OCI-LY3 (cell line): ENCODE measurements around the gene HCFC1.

Experiments
- H2AFZ ChIP-seq: fragments of 200-600, 300-600 bp; shearing (Covaris generic); 2 replicates; pipeline ENCODE4 v1.6.0; 2014; ENCODE audit warnings: antibody characterized with exemption, low read depth, low read length
- H3K27ac ChIP-seq: fragments of 200-600, 300-600 bp; sonication (generic); 2 replicates; pipeline ENCODE4 v1.5.1; 2014; ENCODE audit warnings: mild to moderate bottlenecking, low read length, moderate library complexity, mixed read lengths
- H3K27me3 ChIP-seq: fragments of 200-600, 300-600 bp; sonication (generic); 2 replicates; pipeline ENCODE4 v1.6.1; 2014; ENCODE audit warnings: low read depth, low read length, mixed read lengths
- H3K36me3 ChIP-seq: fragments of 200-600, 300-600 bp; sonication (generic); replicated peaks from 2 replicates; pipeline ENCODE3; 2014; ENCODE audit warnings: low read depth, low read length, mixed read lengths
- H3K4me1 ChIP-seq: fragments of 300-600, 200-600 bp; sonication (generic); 2 replicates; pipeline ENCODE4 v1.6.1; 2014; ENCODE audit warnings: low read length, mixed read lengths
- H3K4me2 ChIP-seq: fragments of 200-600, 300-600 bp; sonication (generic); 2 replicates; pipeline ENCODE4 v1.6.1; 2014; ENCODE audit warnings: low read length, mixed read lengths
- H3K4me3 ChIP-seq: fragments of 300-600, 200-600 bp; sonication (generic); 2 replicates; pipeline ENCODE4 v1.5.1; 2014; ENCODE audit warnings: antibody characterized with exemption, mild to moderate bottlenecking, low read length, moderate library complexity
- H3K79me2 ChIP-seq: fragments of 300-600, 200-600 bp; shearing (Covaris generic); 2 replicates; pipeline ENCODE4 v1.6.1; 2014; ENCODE audit warnings: mild to moderate bottlenecking, low read length, mixed read lengths
- H3K9ac ChIP-seq: fragments of 300-600, 200-600 bp; shearing (Covaris generic); 2 replicates; pipeline ENCODE4 v1.6.0; 2014; ENCODE audit warnings: mild to moderate bottlenecking, low read length, moderate library complexity
- H3K9me3 ChIP-seq: fragments of 200-600, 300-600 bp; shearing (Covaris generic); 2 replicates; pipeline ENCODE4 v1.6.1; 2014; ENCODE audit warnings: low read length, mixed read lengths; ENCODE audit not compliant: insufficient read depth
- H4K20me1 ChIP-seq: fragments of 200-600, 300-600 bp; sonication (generic); 2 replicates; pipeline ENCODE4 v1.6.1; 2016; ENCODE audit warnings: low read length, mixed read lengths; ENCODE audit not compliant: insufficient read depth
- CTCF ChIP-seq: fragments of 200-600, 300-600 bp; sonication (generic); IDR thresholded peaks from 2 replicates; pipeline ENCODE4 v1.5.1; 2014; ENCODE audit warnings: antibody characterized with exemption, low read length, low read depth
- EZH2phosphoT487 ChIP-seq: fragments of 200-600 bp; shearing (Covaris generic); IDR thresholded peaks from 2 replicates; pipeline ENCODE4 v1.6.1; 2018; ENCODE audit warnings: antibody characterized with exemption, mixed run types, low read depth

HCFC1 gene

GRCh38 chrX:153959649-153960048 lies 12.0 kb downstream of the HCFC1 start:
- Histone ChIP-seq H3K9me3 (no peaks in the 10 kb centered on the region), H3K4me3 (no peak overlapping the region), H3K9ac (no peak overlapping the region), H2AFZ (no peak overlapping the region), H4K20me1 (peaks cover 9% of the 10 kb centered on the region), H3K27me3 (no peaks in the 10 kb centered on the region), H3K27ac (no peak overlapping the region), H3K4me1 (no peaks in the 10 kb centered on the region), H3K36me3 (peaks cover 23% of the 10 kb centered on the region), H3K79me2 (peaks cover 24% of the 10 kb centered on the region), H3K4me2 (no peak overlapping the region)
- TF ChIP-seq EZH2phosphoT487: no peak
- TF ChIP-seq CTCF: no peak

DNA sequence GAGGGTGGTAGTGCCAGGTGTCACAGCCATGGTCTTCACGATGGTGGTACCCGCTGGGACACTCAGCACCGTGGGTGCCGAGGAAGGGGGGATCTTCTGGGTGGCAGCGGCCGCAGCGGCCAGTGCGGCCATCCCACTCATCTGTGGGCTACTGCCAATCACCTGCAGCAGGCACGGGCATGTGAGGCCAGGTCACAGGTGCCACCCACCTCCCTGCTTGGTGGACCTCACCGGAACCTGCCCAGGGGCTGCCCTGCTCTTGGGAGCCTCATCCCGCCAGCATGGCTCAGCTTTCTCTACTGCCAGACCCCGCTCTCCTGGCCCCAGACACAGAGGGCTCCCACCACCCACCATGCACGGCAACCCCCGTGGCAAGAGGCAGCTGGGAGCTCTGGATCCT lies 13.0 kb downstream of the HCFC1 start:
- H3K9me3 ChIP-seq: no peaks in the 10 kb centered on the region
- TF ChIP-seq CTCF: no peak
- no peak for TF ChIP-seq EZH2phosphoT487
- H3K4me3 ChIP-seq: no peak overlapping the region
- H3K4me1 ChIP-seq: peaks cover under 1% of the 10 kb centered on the region; the same call in 1 of the 2 replicates
- no peak overlapping the region for H3K27ac ChIP-seq
- H3K9ac ChIP-seq: no peak overlapping the region
- H3K4me2 ChIP-seq: no peak overlapping the region
- H2AFZ ChIP-seq: no peak overlapping the region
- H3K27me3 ChIP-seq: no peaks in the 10 kb centered on the region
- peaks cover 32% of the 10 kb centered on the region for H3K36me3 ChIP-seq
- peaks cover 13% of the 10 kb centered on the region for H3K79me2 ChIP-seq
- no peaks in the 10 kb centered on the region for H4K20me1 ChIP-seq

DNA sequence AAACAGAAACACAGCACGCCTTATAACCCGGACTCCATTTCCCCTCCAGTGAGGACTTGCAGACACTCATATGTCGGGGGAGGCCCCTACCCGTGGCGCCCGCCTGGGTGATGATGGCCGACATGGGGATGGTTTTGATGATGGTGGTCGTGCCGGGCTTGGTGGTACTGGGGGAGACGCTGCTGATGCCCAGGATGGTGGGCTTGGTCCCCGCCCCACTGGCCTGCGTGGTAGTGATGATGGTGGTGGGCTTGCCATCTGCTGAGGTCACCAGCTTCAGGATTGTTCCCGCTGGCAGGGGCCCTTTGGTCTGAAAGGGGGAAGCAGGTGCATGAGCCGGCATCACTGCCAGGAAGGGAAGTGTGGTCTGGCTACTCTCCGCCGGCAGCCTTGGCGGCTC lies 14.4 kb downstream of the HCFC1 start:
- H3K9ac ChIP-seq: no peak overlapping the region
- no peak overlapping the region for H3K4me3 ChIP-seq
- no peaks in the 10 kb centered on the region for H4K20me1 ChIP-seq
- no peak overlapping the region for H3K27ac ChIP-seq
- H3K9me3 ChIP-seq: no peaks in the 10 kb centered on the region
- H3K4me2 ChIP-seq: no peak overlapping the region
- H3K36me3 ChIP-seq: peaks cover 34% of the 10 kb centered on the region
- no peaks in the 10 kb centered on the region for H3K27me3 ChIP-seq
- peaks cover 8% of the 10 kb centered on the region for H3K4me1 ChIP-seq
- H3K79me2 ChIP-seq: peaks cover 8% of the 10 kb centered on the region; the same call in 1 of the 2 replicates
- TF ChIP-seq CTCF (no peak), EZH2phosphoT487 (no peak)
- H2AFZ ChIP-seq: no peak overlapping the region

- Histone ChIP-seq H3K36me3 (peaks cover 39% of the 10 kb centered on the region), H3K9me3 (no peaks in the 10 kb centered on the region), H3K4me2 (no peak overlapping the region), H3K27ac (no peak overlapping the region), H3K4me3 (no peak overlapping the region), H3K27me3 (no peaks in the 10 kb centered on the region), H4K20me1 (no peaks in the 10 kb centered on the region), H2AFZ (no peak overlapping the region), H3K79me2 (peaks cover 8% of the 10 kb centered on the region; the same call in 1 of the 2 replicates), H3K4me1 (peaks cover 8% of the 10 kb centered on the region), H3K9ac (no peak overlapping the region)
- no peak for TF ChIP-seq CTCF
- no peak for TF ChIP-seq EZH2phosphoT487
Observed at GRCh38 chrX:153956044-153956907, 15.3 kb downstream of the HCFC1 start.
